OCI-LY3 (cell line): ENCODE results near the gene AQP10.

ENCODE experiments used
- EZH2phosphoT487 ChIP-seq: fragments of 200-600 bp; shearing (Covaris generic); IDR thresholded peaks from 2 replicates; pipeline ENCODE4 v1.6.1; 2018; ENCODE audit warnings: antibody characterized with exemption, mixed run types, low read depth
- TF ChIP-seq, protein P1 (sequence below): fragments of 200-600, 300-600 bp; sonication (generic); IDR thresholded peaks from 2 replicates; pipeline ENCODE4 v1.5.1; 2014; ENCODE audit warnings: antibody characterized with exemption, low read length, low read depth

DNA sequence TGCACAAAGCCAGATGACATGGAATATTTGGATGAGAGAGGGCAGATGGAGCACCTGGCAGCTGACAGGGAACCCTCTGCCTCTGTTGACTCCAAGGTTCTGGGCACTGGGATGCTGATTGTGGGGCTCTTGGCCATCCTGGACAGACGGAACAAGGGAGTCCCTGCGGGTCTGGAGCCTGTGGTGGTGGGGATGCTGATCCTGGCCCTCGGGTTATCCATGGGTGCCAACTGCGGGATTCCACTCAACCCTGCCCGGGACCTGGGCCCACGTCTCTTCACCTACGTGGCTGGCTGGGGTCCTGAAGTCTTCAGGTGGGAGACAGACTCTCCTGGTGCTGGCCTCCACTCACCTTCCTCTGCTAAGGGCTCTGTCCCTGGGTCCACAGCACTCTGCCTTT lies 2.6 kb downstream of the AQP10 start:
- TF ChIP-seq, protein P1, sequence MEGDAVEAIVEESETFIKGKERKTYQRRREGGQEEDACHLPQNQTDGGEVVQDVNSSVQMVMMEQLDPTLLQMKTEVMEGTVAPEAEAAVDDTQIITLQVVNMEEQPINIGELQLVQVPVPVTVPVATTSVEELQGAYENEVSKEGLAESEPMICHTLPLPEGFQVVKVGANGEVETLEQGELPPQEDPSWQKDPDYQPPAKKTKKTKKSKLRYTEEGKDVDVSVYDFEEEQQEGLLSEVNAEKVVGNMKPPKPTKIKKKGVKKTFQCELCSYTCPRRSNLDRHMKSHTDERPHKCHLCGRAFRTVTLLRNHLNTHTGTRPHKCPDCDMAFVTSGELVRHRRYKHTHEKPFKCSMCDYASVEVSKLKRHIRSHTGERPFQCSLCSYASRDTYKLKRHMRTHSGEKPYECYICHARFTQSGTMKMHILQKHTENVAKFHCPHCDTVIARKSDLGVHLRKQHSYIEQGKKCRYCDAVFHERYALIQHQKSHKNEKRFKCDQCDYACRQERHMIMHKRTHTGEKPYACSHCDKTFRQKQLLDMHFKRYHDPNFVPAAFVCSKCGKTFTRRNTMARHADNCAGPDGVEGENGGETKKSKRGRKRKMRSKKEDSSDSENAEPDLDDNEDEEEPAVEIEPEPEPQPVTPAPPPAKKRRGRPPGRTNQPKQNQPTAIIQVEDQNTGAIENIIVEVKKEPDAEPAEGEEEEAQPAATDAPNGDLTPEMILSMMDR: no peak
- no peak for TF ChIP-seq EZH2phosphoT487
